Trophoblast cell (in vitro differentiated cells and primary cell): Measurements from ENCODE around the gene PHKG1.
"Not testable (repeated sequence)": the region's sequence is repeated elsewhere in the genome, so short reads cannot be mapped to it uniquely, and the experiment has no call there.

Experiments
- DNase-seq, 2 donors: peaks; one replicate each; pipeline ENCODE4 v3.0.0-alpha.2; 2016
- H2AFZ ChIP-seq: 2 replicates; pipeline ENCODE4 v1.6.1; 2013; ENCODE audit warnings: low read length, moderate library complexity, mild to moderate bottlenecking; ENCODE audit not compliant: insufficient read depth, poor library complexity
- H2AK5ac ChIP-seq: 2 replicates; pipeline ENCODE4 v1.6.1; 2013; ENCODE audit warnings: mild to moderate bottlenecking, low read length
- H2BK120ac ChIP-seq: 2 replicates; pipeline ENCODE4 v1.6.1; 2013; ENCODE audit warnings: low read length, mild to moderate bottlenecking, moderate library complexity; ENCODE audit not compliant: insufficient read depth, poor library complexity
- H2BK12ac ChIP-seq: 2 replicates; pipeline ENCODE4 v1.6.1; 2013; ENCODE audit warnings: mild to moderate bottlenecking, low read length, moderate library complexity
- H2BK5ac ChIP-seq: 2 replicates; pipeline ENCODE4 v1.6.1; 2013; ENCODE audit warnings: low read length, low read depth, moderate library complexity, mild to moderate bottlenecking; ENCODE audit not compliant: poor library complexity
- H3K14ac ChIP-seq: 2 replicates; pipeline ENCODE4 v1.6.1; 2013; ENCODE audit warnings: mild to moderate bottlenecking, low read length
- H3K18ac ChIP-seq: 2 replicates; pipeline ENCODE4 v1.6.1; 2013; ENCODE audit warnings: mild to moderate bottlenecking, low read length
- H3K23ac ChIP-seq: 2 replicates; pipeline ENCODE4 v1.6.1; 2013; ENCODE audit warnings: low read length
- H3K27ac ChIP-seq: 2 replicates; pipeline ENCODE4 v1.5.1; 2013; ENCODE audit warnings: low read depth, mild to moderate bottlenecking, inconsistent platforms, low read length, moderate library complexity
- H3K27me3 ChIP-seq: 2 replicates; pipeline ENCODE4 v1.6.1; 2013; ENCODE audit warnings: inconsistent platforms, mild to moderate bottlenecking, low read length, moderate library complexity; ENCODE audit not compliant: insufficient read depth
- H3K36me3 ChIP-seq, 2 experiments: 1 replicate in 1 of 2; 2 replicates in 1 of 2; pipeline ENCODE4 v1.6.1; 2013; ENCODE audit warnings: low read length in 2 of 2, mild to moderate bottlenecking in 2 of 2, moderate library complexity in 1 of 2; ENCODE audit not compliant: insufficient read depth in 2 of 2, control insufficient read depth in 1 of 2
- H3K4ac ChIP-seq: 2 replicates; pipeline ENCODE4 v1.6.1; 2013; ENCODE audit warnings: low read depth, mild to moderate bottlenecking, low read length, moderate library complexity
- H3K4me1 ChIP-seq, 2 experiments: 1 replicate in 1 of 2; 2 replicates in 1 of 2; pipeline ENCODE4 v1.6.1; 2013; ENCODE audit warnings: low read length in 2 of 2, mild to moderate bottlenecking in 2 of 2, moderate library complexity in 1 of 2; ENCODE audit not compliant: insufficient read depth in 2 of 2, control insufficient read depth in 1 of 2
- H3K4me2 ChIP-seq: 2 replicates; pipeline ENCODE4 v1.6.1; 2013; ENCODE audit warnings: inconsistent platforms, mild to moderate bottlenecking, low read length, moderate library complexity
- H3K4me3 ChIP-seq: 2 replicates; pipeline ENCODE4 v1.5.1; 2013; ENCODE audit warnings: mild to moderate bottlenecking, low read depth, low read length, inconsistent platforms
- H3K79me1 ChIP-seq: one replicate; pipeline ENCODE4 v1.6.1; 2013; ENCODE audit warnings: low read length
- H3K79me2 ChIP-seq: 2 replicates; pipeline ENCODE4 v1.6.1; 2013; ENCODE audit warnings: low read length, mild to moderate bottlenecking; ENCODE audit not compliant: control insufficient read depth, insufficient read depth, poor library complexity
- H3K9ac ChIP-seq: 2 replicates; pipeline ENCODE4 v1.6.1; 2013; ENCODE audit warnings: mild to moderate bottlenecking, low read length
- H3K9me3 ChIP-seq: 2 replicates; pipeline ENCODE4 v1.6.1; 2013; ENCODE audit warnings: low read depth, mild to moderate bottlenecking, control low read depth, inconsistent platforms, low read length; ENCODE audit not compliant: insufficient read depth
- H4K12ac ChIP-seq: 2 replicates; pipeline ENCODE4 v1.6.1; 2013; ENCODE audit warnings: low read depth, mild to moderate bottlenecking, low read length, moderate library complexity
- H4K8ac ChIP-seq: 2 replicates; pipeline ENCODE4 v1.6.1; 2013; ENCODE audit warnings: low read depth, mild to moderate bottlenecking, low read length, moderate library complexity
- H4K91ac ChIP-seq: one replicate; pipeline ENCODE4 v1.6.1; 2013; ENCODE audit warnings: low read depth, mild to moderate bottlenecking, low read length, moderate library complexity
- WGBS: extraction: QIAGEN DNeasy Blood & Tissue Kit; methylation state at CpG from one replicate; pipeline ENCODE4 v1.1.7; 2013; ENCODE audit warnings: missing lambda C conversion rate; ENCODE audit not compliant: insufficient read length, insufficient coverage; ENCODE audit errors: extremely low coverage; 5-methylcytosine and 5-hydroxymethylcytosine counted together

PHKG1 gene

DNA sequence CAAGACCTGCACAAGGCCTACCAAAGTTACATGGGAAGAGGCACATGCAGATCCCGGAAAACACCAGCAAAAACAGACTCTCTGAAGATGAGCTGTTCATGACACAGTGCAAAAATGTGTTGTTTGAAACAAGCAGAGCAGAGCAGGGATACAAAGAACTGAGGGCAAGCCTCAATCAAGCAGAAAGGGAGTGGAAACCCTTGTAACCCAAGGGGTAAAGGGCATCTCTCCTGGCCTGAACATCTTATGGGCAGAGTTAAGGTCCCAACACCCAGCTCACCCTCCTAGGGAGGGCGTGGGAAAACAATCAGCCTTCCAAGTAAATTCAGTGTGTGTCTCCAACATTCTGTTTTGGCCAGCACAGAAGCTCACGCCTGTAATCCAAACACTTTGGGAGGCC is 52.0 kb downstream of the PHKG1 start:
- no peaks in the 10 kb centered on the region for H3K9me3 ChIP-seq
- H3K4me1 ChIP-seq, result no peaks in the 10 kb centered on the region
- no peak overlapping the region for H3K9ac ChIP-seq
- no peak overlapping the region for H3K23ac ChIP-seq
- no peak overlapping the region for H2BK5ac ChIP-seq
- H4K8ac ChIP-seq, result no peak overlapping the region
- H4K12ac ChIP-seq, result no peak overlapping the region
- no peak overlapping the region for H2AFZ ChIP-seq
- H3K79me1 ChIP-seq, result no peaks in the 10 kb centered on the region
- no peak overlapping the region for H4K91ac ChIP-seq
- no peak overlapping the region for H2AK5ac ChIP-seq
- H3K79me2 ChIP-seq, result no peaks in the 10 kb centered on the region
- no peak overlapping the region for H3K27ac ChIP-seq
- no peak overlapping the region for H3K4ac ChIP-seq
- no peak overlapping the region for H3K4me2 ChIP-seq
- no peak overlapping the region for H2BK120ac ChIP-seq
- no peak overlapping the region for H3K18ac ChIP-seq
- peaks cover 2 to 5% of the 10 kb centered on the region in 2 experiments for H3K36me3 ChIP-seq
- DNase-seq, result no peak
- WGBS, result no CpG with 5 or more reads among the region's 3 CpGs
- H3K4me3 ChIP-seq, result no peak overlapping the region
- no peak overlapping the region for H3K14ac ChIP-seq
- no peak overlapping the region for H2BK12ac ChIP-seq
- no peaks in the 10 kb centered on the region for H3K27me3 ChIP-seq

DNA sequence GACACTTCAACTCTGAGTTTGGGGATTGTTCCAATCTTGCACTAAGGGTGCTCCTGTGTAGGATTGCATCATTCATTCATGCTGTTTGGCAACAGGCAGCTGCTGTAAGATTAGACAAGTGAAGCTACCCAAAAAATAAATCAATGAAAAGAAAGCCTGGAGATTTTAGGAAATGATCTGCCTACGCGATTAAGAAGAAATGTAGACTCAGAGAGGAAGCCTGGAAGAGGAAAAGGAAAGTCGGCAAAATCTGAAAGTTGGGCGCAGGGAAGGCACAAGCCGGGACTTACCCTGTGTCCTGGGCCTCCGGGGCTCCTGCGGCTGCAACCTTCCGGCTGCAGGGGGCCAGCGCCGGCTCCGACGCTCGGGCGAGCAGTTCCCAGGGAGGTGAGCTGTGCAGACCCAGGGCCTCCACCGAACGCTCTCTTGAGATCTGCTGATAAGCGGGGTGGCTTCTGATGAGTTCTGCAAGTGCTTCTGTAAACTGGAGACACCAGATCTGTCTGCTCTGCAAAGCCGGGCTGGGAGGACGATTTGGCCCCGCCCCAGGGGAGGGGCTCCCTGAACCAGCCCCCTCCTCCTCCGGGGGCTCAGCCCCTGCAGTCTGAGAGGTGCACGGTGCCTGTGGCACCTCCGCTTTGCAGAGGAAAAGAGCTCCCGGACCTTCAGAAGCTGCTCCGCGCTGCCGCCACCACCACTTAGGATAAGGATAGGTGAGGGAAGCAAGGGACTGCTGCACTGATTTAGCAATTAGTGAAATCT is 58.9 kb downstream of the PHKG1 start:
- Histone ChIP-seq H3K9me3 (no peaks in the 10 kb centered on the region), H2AK5ac (no peak overlapping the region), H4K8ac (peak overlapping the region; percentile 20), H3K27me3 (no peaks in the 10 kb centered on the region), H2AFZ (peak overlapping the region; percentile 52), H3K36me3 (peaks cover 1 to 6% of the 10 kb centered on the region in 2 experiments), H3K27ac (peak overlapping the region; percentile 63), H3K4ac (no peak overlapping the region), H3K18ac (no peak overlapping the region), H3K23ac (no peak overlapping the region), H2BK120ac (no peak overlapping the region), H2BK5ac (no peak overlapping the region), H3K4me1 (no peaks in the 10 kb centered on the region), H4K91ac (no peak overlapping the region), H4K12ac (no peak overlapping the region), H3K79me2 (no peaks in the 10 kb centered on the region), H3K4me2 (peak overlapping the region; percentile 98), H3K9ac (peak overlapping the region; percentile 50), H3K14ac (no peak overlapping the region), H3K79me1 (no peaks in the 10 kb centered on the region), H3K4me3 (peak overlapping the region; percentile 67), H2BK12ac (no peak overlapping the region)
- no CpG with 5 or more reads among the region's 27 CpGs for WGBS
- DNase-seq, result peak; percentile 62

DNA sequence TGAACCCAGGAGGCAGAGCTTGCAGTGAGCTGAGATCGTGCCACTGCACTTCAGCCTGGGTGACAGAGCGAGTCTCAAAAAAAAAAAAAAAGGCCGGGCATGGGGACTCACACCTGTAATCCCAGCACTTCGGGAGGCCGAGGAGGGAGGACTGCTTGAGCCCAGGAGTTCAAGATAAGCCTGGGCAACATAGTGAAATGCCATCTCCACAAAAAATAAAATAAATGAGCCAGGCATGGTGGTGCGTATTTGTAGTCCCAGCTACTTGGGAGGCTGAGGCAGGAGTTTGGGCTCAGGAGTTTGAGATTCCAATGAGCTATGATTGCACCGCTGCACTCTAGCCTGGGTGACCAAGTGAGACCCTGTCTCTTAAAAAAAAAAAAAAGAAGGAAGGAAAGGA is 60.2 kb downstream of the PHKG1 start:
- not testable (repeated sequence) for H3K9ac ChIP-seq, H4K12ac ChIP-seq, H2AFZ ChIP-seq, H2BK120ac ChIP-seq, H3K36me3 ChIP-seq, H3K4me1 ChIP-seq, H3K79me1 ChIP-seq, H3K4ac ChIP-seq, H2BK12ac ChIP-seq, H3K18ac ChIP-seq, H3K27me3 ChIP-seq, H3K14ac ChIP-seq, H3K23ac ChIP-seq, H3K9me3 ChIP-seq, H2BK5ac ChIP-seq, H4K91ac ChIP-seq, H4K8ac ChIP-seq, H3K4me2 ChIP-seq, H3K4me3 ChIP-seq, H2AK5ac ChIP-seq, H3K27ac ChIP-seq, H3K79me2 ChIP-seq, DNase-seq
- no CpG with 5 or more reads among the region's 7 CpGs for WGBS

DNA sequence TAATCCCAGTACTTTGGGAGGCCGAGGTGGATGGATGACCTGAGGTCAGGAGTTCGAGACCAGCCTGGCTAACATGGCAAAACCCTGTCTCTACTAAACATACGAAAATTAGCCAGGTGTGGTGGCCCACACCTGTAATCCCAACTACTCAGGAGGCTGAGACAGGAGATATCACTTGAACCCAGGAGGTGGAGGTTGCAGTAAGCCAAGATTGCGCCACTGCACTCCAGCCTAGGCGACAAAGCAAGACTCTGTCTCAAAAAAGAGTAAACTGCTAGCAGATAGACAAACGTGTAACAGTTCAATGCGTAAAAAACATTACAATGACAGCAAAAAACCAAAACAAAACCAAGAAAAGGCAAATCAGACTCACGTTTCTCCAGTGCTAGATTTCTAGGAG is 61.2 kb downstream of the PHKG1 start:
- not testable (repeated sequence) for H3K4me1 ChIP-seq, DNase-seq, H2AFZ ChIP-seq, H3K4me3 ChIP-seq, H3K36me3 ChIP-seq, H4K8ac ChIP-seq, H3K4me2 ChIP-seq, H2BK5ac ChIP-seq, H2BK12ac ChIP-seq, H3K27ac ChIP-seq, H4K91ac ChIP-seq, H3K23ac ChIP-seq, H3K9ac ChIP-seq, H2AK5ac ChIP-seq, H3K79me2 ChIP-seq, H3K18ac ChIP-seq, H3K14ac ChIP-seq, H3K9me3 ChIP-seq, H2BK120ac ChIP-seq, H4K12ac ChIP-seq, H3K4ac ChIP-seq, H3K27me3 ChIP-seq, H3K79me1 ChIP-seq
- WGBS, result no CpG with 5 or more reads among the region's 8 CpGs
